Ovary (tissue), 9 donors: Measurements from ENCODE around the gene AP2B1. TPM values are rescaled to one million over a fixed set of nuclear protein-coding genes. Genes with fewer than 3 reads are reported as not detected.

Experiments
- DNase-seq, 5 donors: peaks; one replicate each; pipeline ENCODE4 v3.0.0-alpha.2; 2019 to 2020
- H3K27ac ChIP-seq, 2 donors: fragments of 200-600 bp; one replicate each; pipeline versions ENCODE4 v1.5.1 to v1.8.0; 2019 to 2022
- H3K27me3 ChIP-seq: fragments of 200-600 bp; one replicate; pipeline ENCODE4 v1.8.0; 2022
- H3K36me3 ChIP-seq: fragments of 200-600 bp; sonication (generic); one replicate; pipeline ENCODE4 v1.5.1; 2019
- H3K4me1 ChIP-seq: one replicate; pipeline ENCODE4 v1.8.1; 2013; ENCODE audit warnings: mild to moderate bottlenecking, moderate library complexity; ENCODE audit not compliant: insufficient read depth
- H3K4me3 ChIP-seq: fragments of 200-600 bp; sonication (generic); one replicate; pipeline ENCODE4 v1.5.1; 2017
- H3K9me3 ChIP-seq, 2 donors: fragments of 200-600 bp in 1 of 2; sonication (generic) in 1 of 2; one replicate each; pipeline versions ENCODE4 v1.5.1 to v1.8.1; 2013 to 2019; ENCODE audit warnings: mild to moderate bottlenecking in 1 of 2, moderate library complexity in 1 of 2
- EP300 ChIP-seq: sonication (generic); formaldehyde crosslinking; IDR thresholded peaks from one replicate; pipeline ENCODE4 v1.6.1; 2017; ENCODE audit warnings: antibody characterized with exemption
- POLR2A ChIP-seq: fragments of 450-650 bp; IDR thresholded peaks from one replicate; pipeline ENCODE4 v1.6.1; 2017; ENCODE audit warnings: antibody characterized with exemption, mild to moderate bottlenecking, moderate library complexity
- WGBS, 3 donors: extraction: QIAGEN DNeasy Blood & Tissue Kit in 1 of 3; methylation state at CpG; one replicate each; pipeline versions ENCODE4 v1.1.5 to v1.1.7; 2013 to 2017; 5-methylcytosine and 5-hydroxymethylcytosine counted together
- intact Hi-C, 4 donors: fragments of 100-400 bp; cut with DNase I; formaldehyde crosslinking; loops; one replicate each; pipeline versions ENCODE4 v1.11.0 to v1.15.1; 2022 to 2023
- polyA plus RNA-seq, 2 donors: library from polyadenylated mRNA; stranded (reverse); fragments of 200-250 nt in 1 of 2; fragments of 350-450 nt in 1 of 2; fragmentation: Illumina TruSeq in 1 of 2; extraction: RNeasy Lipid Tissue Mini Kit (QIAGEN cat#74804) in 1 of 2; gene quantifications; one replicate each; pipeline ENCODE4 v1.2.3, GENCODE V29; 2013 to 2014
- total RNA-seq, 7 donors: library from RNA; depleted of rRNA in 2 of 7; stranded (reverse); fragments of >200 nt in 2 of 7; fragmentation: NEBNext Ultra II Directional in 3 of 7; extraction: Animal tissue kit (Norgen Biotek cat#: 25700) in 3 of 7; gene quantifications; one replicate each; pipeline versions ENCODE4 v1.1.0 to v1.2.4, GENCODE V29; 2016 to 2023
- TF ChIP-seq, protein P1 (sequence below), 3 donors: fragments of 450-650 bp in 2 of 3; fragments of 200-600 bp in 1 of 3; IDR thresholded peaks; one replicate each; pipeline versions ENCODE4 v1.5.1 to v1.8.0; 2016 to 2022; ENCODE audit warnings: antibody characterized with exemption in 3 of 3, mild to moderate bottlenecking in 1 of 3
- donor health status: DM: no; HTN: no; CAD: no; lungs with moderate emphysema.
- donor health status: DM: no; HTN: no; CAD: no.
- donor health status: Bipolar disorder and iron deficiency.
- donor health status: DM: yes; HTN: yes; CAD: no.
- donor health status: DM: no; HTN: no; CAD: no.
- donor health status: DM: yes; HTN: yes; CAD: no.

Gene AP2B1
- total and polyA plus RNA-seq, 9 donors, result 42.6 to 170 (median 139) TPM

DNA sequence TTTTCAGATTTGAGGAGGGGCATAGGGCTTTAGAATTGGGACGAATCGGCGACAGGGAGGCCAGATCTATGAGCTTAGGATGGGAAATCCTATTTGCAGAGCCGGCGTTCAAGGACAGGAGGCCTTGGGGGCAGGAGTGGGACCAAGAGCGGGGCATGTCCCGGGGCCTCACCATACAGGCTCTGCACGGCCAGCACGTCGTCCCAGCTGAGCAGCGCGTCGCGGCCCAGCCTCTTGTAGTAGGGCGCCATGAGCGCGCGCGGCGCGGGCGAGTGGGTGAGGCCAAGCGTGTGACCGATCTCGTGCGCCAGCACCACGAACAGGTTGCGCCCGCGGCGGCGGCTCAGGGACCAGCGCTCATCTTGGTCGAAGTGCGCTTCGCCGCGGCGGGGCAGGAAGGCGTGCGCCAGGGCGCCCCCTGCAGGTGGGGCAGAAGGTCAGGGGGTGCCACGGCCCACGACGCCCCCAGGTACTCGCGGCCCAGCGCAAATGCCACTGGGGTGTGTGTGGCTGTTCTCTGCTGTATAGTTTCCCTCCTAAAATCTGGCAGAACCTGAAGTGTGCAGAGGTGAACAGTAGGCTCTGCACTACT, 182.9 kb downstream of the AP2B1 start:
- no peaks in the 10 kb centered on the region for H3K36me3 ChIP-seq
- WGBS, 3 donors, result 91 to 93% (median 91%) methylated on average over 48 of the region's 48 CpGs
- no peak for DNase-seq
- intact Hi-C loops, result loop anchor here in 1 of 4 donors (5.0 to 10.0 kb wide), 2 partner anchors 37 to 715 kb away; partner anchors contain the start of genes TAF15 and ZNHIT3
- no peaks in the 10 kb centered on the region for H3K4me1 ChIP-seq
- no peak overlapping the region for H3K27ac ChIP-seq
- no peaks in the 10 kb centered on the region for H3K9me3 ChIP-seq
- no peaks in the 10 kb centered on the region for H3K27me3 ChIP-seq
- no peak for TF ChIP-seq EP300
- TF ChIP-seq, protein P1, sequence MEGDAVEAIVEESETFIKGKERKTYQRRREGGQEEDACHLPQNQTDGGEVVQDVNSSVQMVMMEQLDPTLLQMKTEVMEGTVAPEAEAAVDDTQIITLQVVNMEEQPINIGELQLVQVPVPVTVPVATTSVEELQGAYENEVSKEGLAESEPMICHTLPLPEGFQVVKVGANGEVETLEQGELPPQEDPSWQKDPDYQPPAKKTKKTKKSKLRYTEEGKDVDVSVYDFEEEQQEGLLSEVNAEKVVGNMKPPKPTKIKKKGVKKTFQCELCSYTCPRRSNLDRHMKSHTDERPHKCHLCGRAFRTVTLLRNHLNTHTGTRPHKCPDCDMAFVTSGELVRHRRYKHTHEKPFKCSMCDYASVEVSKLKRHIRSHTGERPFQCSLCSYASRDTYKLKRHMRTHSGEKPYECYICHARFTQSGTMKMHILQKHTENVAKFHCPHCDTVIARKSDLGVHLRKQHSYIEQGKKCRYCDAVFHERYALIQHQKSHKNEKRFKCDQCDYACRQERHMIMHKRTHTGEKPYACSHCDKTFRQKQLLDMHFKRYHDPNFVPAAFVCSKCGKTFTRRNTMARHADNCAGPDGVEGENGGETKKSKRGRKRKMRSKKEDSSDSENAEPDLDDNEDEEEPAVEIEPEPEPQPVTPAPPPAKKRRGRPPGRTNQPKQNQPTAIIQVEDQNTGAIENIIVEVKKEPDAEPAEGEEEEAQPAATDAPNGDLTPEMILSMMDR (IDR thresholded peaks at IDR 0.05), result no peak
- no peak for TF ChIP-seq POLR2A
- H3K4me3 ChIP-seq, result no peak overlapping the region

- no peak overlapping the region for H3K27ac ChIP-seq
- no peaks in the 10 kb centered on the region for H3K27me3 ChIP-seq
- 84 to 91% (median 86%) methylated on average over 20 of the region's 20 CpGs for WGBS, 3 donors
- no peaks in the 10 kb centered on the region for H3K4me1 ChIP-seq
- H3K36me3 ChIP-seq, result no peaks in the 10 kb centered on the region
- no peak overlapping the region for H3K4me3 ChIP-seq
- no peak for DNase-seq
- intact Hi-C loops, result no loop called here
- H3K9me3 ChIP-seq, result no peaks in the 10 kb centered on the region
- TF ChIP-seq POLR2A, result no peak
- TF ChIP-seq, protein P1 (IDR thresholded peaks at IDR 0.05), result no peak
- TF ChIP-seq EP300, result no peak
Measured at GRCh38 chr17:35773129-35773528, 186.0 kb downstream of the AP2B1 start.

GRCh38 chr17:35773679-35774425, 186.7 kb downstream of the AP2B1 start:
- TF ChIP-seq EP300 (no peak), POLR2A (no peak)
- TF ChIP-seq, protein P1 (IDR thresholded peaks at IDR 0.05), result no peak
- no peak overlapping the region for H3K27ac ChIP-seq
- no peak for DNase-seq
- intact Hi-C loops, result no loop called here
- H3K27me3 ChIP-seq, result no peaks in the 10 kb centered on the region
- H3K4me1 ChIP-seq, result no peaks in the 10 kb centered on the region
- 67 to 79% (median 72%) methylated on average over 10 of the region's 10 CpGs for WGBS, 3 donors
- H3K36me3 ChIP-seq, result no peaks in the 10 kb centered on the region
- H3K4me3 ChIP-seq, result no peak overlapping the region
- no peaks in the 10 kb centered on the region for H3K9me3 ChIP-seq

DNA sequence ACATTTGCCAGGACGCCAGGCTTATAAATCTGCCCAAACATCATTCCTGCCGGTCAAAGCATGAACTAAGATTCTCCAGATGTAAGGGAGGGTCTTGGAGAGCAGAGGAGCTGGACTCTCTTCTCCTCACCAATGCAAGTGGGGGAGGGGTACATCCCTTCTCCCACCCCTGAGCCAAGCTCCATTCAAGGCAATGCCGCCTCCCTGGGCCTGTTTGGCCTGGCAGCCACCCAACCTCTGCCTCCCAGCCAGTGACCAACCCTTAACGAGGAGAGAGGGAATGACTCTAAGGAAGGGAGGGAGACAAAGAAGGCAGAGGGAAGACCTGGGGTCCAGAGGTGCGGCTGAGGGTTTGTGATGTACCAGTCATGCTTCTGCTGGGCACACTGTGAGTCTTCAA, 187.4 kb downstream of the AP2B1 start:
- no peak overlapping the region for H3K4me3 ChIP-seq
- no peaks in the 10 kb centered on the region for H3K4me1 ChIP-seq
- 40 to 49% (median 47%) methylated on average over 5 of the region's 5 CpGs for WGBS, 3 donors
- DNase-seq, result peak in 1 of 5 donors; percentile 42
- H3K27me3 ChIP-seq, result no peaks in the 10 kb centered on the region
- intact Hi-C loops, result no loop called here
- no peaks in the 10 kb centered on the region for H3K36me3 ChIP-seq
- TF ChIP-seq, protein P1 (IDR thresholded peaks at IDR 0.05), result no peak
- TF ChIP-seq EP300 (no peak), POLR2A (no peak)
- H3K27ac ChIP-seq, result no peak overlapping the region
- no peaks in the 10 kb centered on the region for H3K9me3 ChIP-seq
